NCI-H345 (cell line): ENCODE measurements around the gene ZNF503.
A peak's percentile ranks its signal among the peaks of the same experiment; 100 is the strongest.

Source experiments
- DNase-seq: peaks from one replicate; lab custom pipeline; 2025; lab: John Stamatoyannopoulos, UW

Gene ZNF503

GRCh38 chr10:75431180-75432111 lies 29.9 kb upstream of the ZNF503 start, which contains the start of gene LRMDA:
TSS of gene LRMDA (plus strand) at chr10:75431624.
- DNase-seq = no peak

- DNase-seq = no peak
Observed at GRCh38 chr10:75430000-75430763, 28.6 kb upstream of the ZNF503 start.

DNA sequence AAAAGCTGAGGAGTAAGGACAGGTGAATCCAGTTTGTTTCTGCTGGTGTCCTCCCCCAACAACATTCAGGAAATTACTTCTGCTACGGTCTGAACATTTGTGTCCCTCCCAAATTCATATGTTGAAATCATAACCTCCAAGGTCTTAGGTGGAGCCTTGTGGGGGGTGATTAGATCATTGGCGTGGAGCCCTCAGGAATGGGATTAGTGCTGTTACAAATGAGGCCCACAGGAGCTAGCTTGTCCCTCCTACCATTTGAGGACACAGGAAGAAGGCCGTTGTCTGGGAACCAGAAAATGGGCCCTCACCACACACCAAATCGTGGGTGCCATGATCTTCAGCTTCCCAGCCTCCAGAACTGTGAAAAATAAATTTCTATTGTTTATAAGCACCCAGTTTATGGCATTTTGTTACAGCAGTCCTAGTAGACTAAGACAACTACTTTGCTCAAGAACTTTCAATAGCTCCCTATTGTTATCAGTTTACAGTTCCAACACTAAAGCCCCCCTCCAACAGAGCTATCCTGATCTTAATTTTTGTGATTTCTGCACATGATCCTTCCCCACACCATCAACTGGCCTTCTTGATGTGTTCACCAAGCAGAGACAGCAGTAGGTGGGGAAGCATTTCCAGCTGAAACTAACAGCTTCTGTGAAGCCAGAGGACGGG lies 27.7 kb upstream of the ZNF503 start:
- DNase-seq = no peak

- DNase-seq = no peak
Observed at GRCh38 chr10:75428434-75429158, 27.0 kb upstream of the ZNF503 start.

DNA sequence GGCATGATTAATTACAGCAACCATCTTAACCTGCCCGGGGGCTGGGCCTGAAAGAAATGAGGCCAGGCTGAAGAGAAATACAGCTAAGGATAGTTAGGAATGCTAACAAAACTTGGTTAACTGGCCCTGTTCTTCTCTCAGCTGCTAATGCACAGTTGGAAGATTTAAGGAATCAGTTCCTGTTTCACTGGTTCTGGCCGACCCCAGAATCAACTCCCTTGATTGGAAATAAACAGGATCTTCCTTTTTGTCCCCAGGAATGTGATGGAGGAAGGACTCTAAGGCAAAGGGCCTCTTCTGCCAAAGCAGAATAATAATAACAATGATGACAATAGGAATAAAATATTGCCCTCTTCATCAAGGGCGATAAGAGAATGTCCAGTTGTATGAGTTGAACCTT lies 26.4 kb upstream of the ZNF503 start:
- no peak for DNase-seq

DNA sequence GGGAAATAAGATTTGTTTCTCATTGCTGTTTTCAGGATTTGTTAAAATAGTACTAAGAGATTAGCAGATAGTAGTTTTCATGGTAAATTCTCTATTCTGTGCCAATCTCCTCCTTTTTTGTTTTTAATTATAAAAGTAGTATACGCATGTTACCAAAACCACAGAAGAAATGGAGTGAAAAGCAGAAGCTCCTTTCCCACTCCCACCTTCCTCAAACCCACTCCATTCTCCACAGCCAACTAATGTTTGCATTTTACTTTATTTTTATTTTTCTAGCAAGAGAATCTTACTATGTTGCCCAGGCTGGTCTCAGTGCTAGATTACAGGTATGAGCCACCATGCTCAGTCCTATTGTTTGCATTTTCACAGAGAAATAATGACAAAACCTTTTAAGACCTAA lies 25.3 kb upstream of the ZNF503 start:
- DNase-seq = no peak

GRCh38 chr10:75425291-75426079 lies 23.9 kb upstream of the ZNF503 start:
- DNase-seq = no peak

DNA sequence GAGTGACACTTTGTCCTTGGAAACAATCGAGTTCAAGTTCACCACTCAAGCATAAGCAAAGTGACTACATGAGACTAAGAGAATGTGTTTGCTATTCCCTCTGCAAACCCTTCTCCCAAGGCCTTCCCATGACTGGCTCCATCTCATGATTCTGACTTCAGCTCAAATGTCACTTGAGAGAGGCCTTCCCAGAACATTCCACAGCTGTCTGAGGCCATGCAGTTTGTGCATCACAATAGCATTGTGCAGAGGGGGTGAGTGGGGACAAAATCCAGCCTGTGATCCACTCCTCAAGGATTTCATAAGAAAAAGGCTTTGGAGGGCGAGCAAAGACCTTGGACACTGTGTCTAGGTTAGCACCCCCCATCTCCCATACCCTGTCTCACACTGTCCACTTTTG lies 23.0 kb upstream of the ZNF503 start:
- DNase-seq = no peak

- DNase-seq = no peak
Observed at GRCh38 chr10:75422913-75423312, 21.3 kb upstream of the ZNF503 start.

GRCh38 chr10:75418712-75419111 lies 17.1 kb upstream of the ZNF503 start:
- no peak for DNase-seq

GRCh38 chr10:75418293-75418692 lies 16.7 kb upstream of the ZNF503 start:
- DNase-seq = no peak

GRCh38 chr10:75417522-75417927 lies 16.0 kb upstream of the ZNF503 start:
- peak; percentile 44 for DNase-seq

GRCh38 chr10:75414527-75414926 lies 13.0 kb upstream of the ZNF503 start:
- DNase-seq = no peak

DNA sequence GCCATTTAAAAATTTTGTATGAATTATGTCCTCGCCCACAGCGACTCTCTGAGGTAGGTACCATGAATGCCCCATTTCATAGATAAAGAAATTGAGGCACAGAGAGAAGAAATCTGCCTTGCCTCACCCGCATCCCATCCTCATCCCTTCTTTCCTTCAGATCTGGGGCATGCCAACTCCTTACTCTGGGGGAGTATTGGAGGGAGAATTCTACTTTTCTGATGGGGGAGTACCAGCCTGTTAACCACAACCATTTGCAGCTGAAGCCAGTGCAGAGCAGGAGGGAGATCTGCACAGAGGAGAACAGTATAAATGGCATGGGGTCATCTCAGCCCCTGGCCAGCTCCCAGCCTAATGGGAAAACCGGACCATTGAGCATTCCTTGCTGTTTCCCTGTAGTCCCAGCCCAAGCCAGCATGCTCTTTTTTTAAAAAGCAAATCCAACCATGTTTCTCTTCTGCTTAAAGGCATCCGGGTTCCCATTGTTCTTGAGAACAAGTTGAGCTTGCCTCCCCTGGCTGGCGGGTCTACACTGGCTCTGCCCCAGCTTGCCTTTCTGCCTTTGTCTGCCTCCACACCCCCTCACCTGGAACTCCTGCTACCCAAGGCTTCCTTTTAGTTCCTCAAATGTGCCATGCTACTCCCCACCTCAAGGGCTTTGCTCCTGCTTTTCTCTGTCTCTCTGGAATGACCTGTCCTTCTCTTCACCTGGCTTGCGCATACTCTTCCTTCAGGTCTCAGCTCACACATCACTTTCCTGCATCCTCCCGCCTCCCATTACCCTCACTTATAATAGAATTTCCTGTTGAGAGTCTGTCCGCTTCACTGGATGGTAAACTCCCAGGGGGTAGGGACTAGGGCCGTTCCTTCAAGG lies 8.8 kb upstream of the ZNF503 start:
- DNase-seq = no peak

DNA sequence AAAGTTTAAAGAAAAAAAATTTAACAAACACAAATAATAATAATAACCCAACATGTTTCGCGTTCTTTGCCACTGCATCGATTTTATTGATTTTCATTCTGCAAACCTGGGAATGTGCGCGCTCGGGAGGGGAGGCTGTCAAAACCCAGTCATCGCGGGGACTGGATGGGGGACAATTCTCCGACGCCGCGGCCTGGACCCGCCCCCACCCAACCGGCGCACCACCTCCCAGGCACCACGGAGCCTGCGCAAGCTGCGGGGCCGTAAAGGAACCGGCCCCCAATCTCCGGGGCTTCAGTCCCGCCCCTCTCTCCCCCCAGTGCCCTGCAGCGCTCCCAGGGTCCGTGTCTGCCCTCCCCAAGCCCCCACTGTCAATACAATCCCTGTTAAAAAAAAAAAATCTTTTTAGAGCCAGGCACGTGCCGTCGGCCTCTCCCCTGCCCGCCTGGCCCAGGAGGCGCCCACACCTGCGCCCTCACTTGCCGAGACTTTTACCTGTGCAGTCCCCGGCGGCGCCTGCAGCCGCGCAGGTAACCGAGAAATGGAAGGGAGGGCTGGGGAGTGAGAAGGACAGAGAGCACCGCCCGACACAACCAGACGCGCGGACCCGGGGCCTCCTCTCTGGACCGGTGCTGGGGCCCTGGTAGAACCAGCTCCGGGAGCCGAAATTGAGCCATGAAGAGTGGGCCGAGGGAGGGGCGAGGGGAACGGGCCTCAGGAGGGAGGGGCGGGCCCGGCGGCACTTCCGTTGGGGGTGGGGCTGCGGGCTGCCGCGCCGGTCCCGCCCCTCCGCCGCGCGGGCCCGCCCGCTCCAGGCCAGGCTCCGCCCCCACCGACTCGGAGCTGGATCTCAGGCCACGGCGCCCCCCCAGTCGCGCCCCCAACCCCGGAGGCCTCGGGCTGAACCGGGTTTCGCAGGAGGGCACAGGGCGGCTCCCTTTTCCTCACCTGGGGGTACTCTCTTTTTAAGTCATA lies 7.6 kb upstream of the ZNF503 start:
- peak; percentile 74 for DNase-seq

DNA sequence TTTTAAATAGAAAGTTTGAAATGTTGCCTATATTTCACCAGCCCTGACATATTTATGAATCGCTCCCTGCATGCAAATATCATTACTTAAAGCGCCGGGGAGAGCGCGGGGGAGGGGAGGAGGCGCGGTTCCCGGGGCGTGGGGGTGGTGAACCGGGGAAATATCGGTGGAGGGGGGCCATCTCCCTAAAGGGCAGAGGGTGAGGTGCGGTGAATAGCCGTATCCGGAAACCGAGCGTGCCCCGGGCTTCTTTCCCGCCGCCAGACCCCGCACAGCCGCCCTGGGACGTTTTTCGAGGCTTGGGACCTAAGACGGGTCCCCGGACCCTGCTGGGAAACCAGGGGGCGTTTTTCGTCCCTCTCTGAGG lies 6.9 kb upstream of the ZNF503 start:
- DNase-seq = no peak

GRCh38 chr10:75407713-75408508 lies 6.3 kb upstream of the ZNF503 start:
- DNase-seq = no peak

- DNase-seq = no peak
Observed at GRCh38 chr10:75407224-75407712, 5.7 kb upstream of the ZNF503 start.
